Measurements from ENCODE around the gene OR51A7.
"Not testable (repeated sequence)": the region's sequence is repeated elsewhere in the genome, so short reads cannot be mapped to it uniquely, and the experiment has no call there.

OR51A7 gene

GRCh38 chr11:4891996-4892640 lies 11.5 kb upstream of the OR51A7 start:
- TF ChIP-seq TAF1 (IDR thresholded peaks at IDR 0.05; ENCODE audit: borderline replicate concordance, low read depth, low read length) (no peak), POLR2AphosphoS5 (IDR thresholded peaks at IDR 0.05; ENCODE audit: low read depth, low read length) (no peak)
- no peak for FAIRE-seq
- no peak for DNase-seq (ENCODE audit: insufficient read length)

- TF ChIP-seq POLR2A (IDR thresholded peaks at IDR 0.05; ENCODE audit: low read depth, low read length), result no peak
- no peak for TF ChIP-seq POLR2AphosphoS5 (IDR thresholded peaks at IDR 0.05; ENCODE audit: low read depth, low read length)
- TF ChIP-seq TAF1 (IDR thresholded peaks at IDR 0.05; ENCODE audit: borderline replicate concordance, low read depth, low read length), result no peak
- DNase-seq (ENCODE audit: insufficient read length) (no peak), FAIRE-seq (no peak)
Observed at GRCh38 chr11:4916581-4916980, 13.0 kb downstream of the OR51A7 start.

- no peak for TF ChIP-seq POLR2A (IDR thresholded peaks at IDR 0.05; ENCODE audit: low read depth, low read length)
- TF ChIP-seq POLR2AphosphoS5 (IDR thresholded peaks at IDR 0.05; ENCODE audit: low read depth, low read length), result no peak
- TF ChIP-seq TAF1 (IDR thresholded peaks at IDR 0.05; ENCODE audit: borderline replicate concordance, low read depth, low read length), result no peak
- FAIRE-seq, result no peak
- no peak for DNase-seq (ENCODE audit: insufficient read length)
Observed at GRCh38 chr11:4919250-4919649, 15.7 kb downstream of the OR51A7 start, which contains the start of gene OR51G2. Gene OR51G2, minus strand, starts transcription at chr11:4919350. Its CDS starts 3,687 bp downstream, at chr11:4915663.

GRCh38 chr11:4921796-4922195 lies 18.2 kb downstream of the OR51A7 start:
- DNase-seq (ENCODE audit: insufficient read length) (no peak), FAIRE-seq (no peak)
- TF ChIP-seq POLR2A (IDR thresholded peaks at IDR 0.05; ENCODE audit: low read depth, low read length) (no peak), TAF1 (IDR thresholded peaks at IDR 0.05; ENCODE audit: borderline replicate concordance, low read depth, low read length) (no peak), POLR2AphosphoS5 (IDR thresholded peaks at IDR 0.05; ENCODE audit: low read depth, low read length) (no peak)

GRCh38 chr11:4922304-4922703 lies 18.7 kb downstream of the OR51A7 start:
- no peak for FAIRE-seq

GRCh38 chr11:4924239-4924638 lies 20.7 kb downstream of the OR51A7 start, which contains the start of gene OR51G1:
Gene OR51G1, minus strand, starts transcription at chr11:4924339. Its CDS starts 0 bp downstream, at chr11:4924339.
- DNase-seq (ENCODE audit: insufficient read length) (no peak), FAIRE-seq (no peak)
- TF ChIP-seq TAF1 (IDR thresholded peaks at IDR 0.05; ENCODE audit: borderline replicate concordance, low read depth, low read length), result no peak
- no peak for TF ChIP-seq POLR2AphosphoS5 (IDR thresholded peaks at IDR 0.05; ENCODE audit: low read depth, low read length)
- no peak for TF ChIP-seq POLR2A (IDR thresholded peaks at IDR 0.05; ENCODE audit: low read depth, low read length)

More at GRCh38 chr11:4922304-4922703, 18.7 kb downstream of the OR51A7 start:
- TF ChIP-seq TAF1 (IDR thresholded peaks at IDR 0.05; ENCODE audit: borderline replicate concordance, low read depth, low read length) (no peak), POLR2AphosphoS5 (IDR thresholded peaks at IDR 0.05; ENCODE audit: low read depth, low read length) (no peak), POLR2A (IDR thresholded peaks at IDR 0.05; ENCODE audit: low read depth, low read length) (no peak)
- no peak for DNase-seq (ENCODE audit: insufficient read length)

- DNase-seq (ENCODE audit: insufficient read length), result no peak
Observed at GRCh38 chr11:4926608-4927007, 23.0 kb downstream of the OR51A7 start.

GRCh38 chr11:4932751-4933150 lies 29.2 kb downstream of the OR51A7 start:
- FAIRE-seq (no peak), DNase-seq (ENCODE audit: insufficient read length) (no peak)
- TF ChIP-seq POLR2A (IDR thresholded peaks at IDR 0.05; ENCODE audit: low read depth, low read length), result no peak
- no peak for TF ChIP-seq TAF1 (IDR thresholded peaks at IDR 0.05; ENCODE audit: borderline replicate concordance, low read depth, low read length)
- no peak for TF ChIP-seq POLR2AphosphoS5 (IDR thresholded peaks at IDR 0.05; ENCODE audit: low read depth, low read length)

More at GRCh38 chr11:4926608-4927007, 23.0 kb downstream of the OR51A7 start:
- no peak for FAIRE-seq
- TF ChIP-seq POLR2AphosphoS5 (IDR thresholded peaks at IDR 0.05; ENCODE audit: low read depth, low read length) (no peak), POLR2A (IDR thresholded peaks at IDR 0.05; ENCODE audit: low read depth, low read length) (no peak)

- no peak for DNase-seq (ENCODE audit: insufficient read length)
- TF ChIP-seq TAF1 (IDR thresholded peaks at IDR 0.05; ENCODE audit: borderline replicate concordance, low read depth, low read length) (no peak), POLR2A (IDR thresholded peaks at IDR 0.05; ENCODE audit: low read depth, low read length) (no peak), POLR2AphosphoS5 (IDR thresholded peaks at IDR 0.05; ENCODE audit: low read depth, low read length) (no peak)
- FAIRE-seq, result no peak
Observed at GRCh38 chr11:4936745-4937144, 33.2 kb downstream of the OR51A7 start.

GRCh38 chr11:4947505-4947904 lies 43.9 kb downstream of the OR51A7 start, which contains the start of gene OR51A4:
Gene OR51A4, minus strand, starts transcription at chr11:4947605. Its CDS starts 505 bp downstream, at chr11:4947100.
- FAIRE-seq (no peak), DNase-seq (ENCODE audit: insufficient read length) (no peak)
- TF ChIP-seq POLR2AphosphoS5 (IDR thresholded peaks at IDR 0.05; ENCODE audit: low read depth, low read length), result no peak
- no peak for TF ChIP-seq TAF1 (IDR thresholded peaks at IDR 0.05; ENCODE audit: borderline replicate concordance, low read depth, low read length)
- TF ChIP-seq POLR2A (IDR thresholded peaks at IDR 0.05; ENCODE audit: low read depth, low read length), result no peak

GRCh38 chr11:4955613-4956012 lies 52.0 kb downstream of the OR51A7 start, which contains the start of gene OR51A2:
Gene OR51A2, minus strand, starts transcription at chr11:4955713. Its CDS starts 0 bp downstream, at chr11:4955713.
- not testable (repeated sequence) for DNase-seq (ENCODE audit: insufficient read length); FAIRE-seq

GRCh38 chr11:4957396-4957795 lies 53.8 kb downstream of the OR51A7 start:
- TF ChIP-seq TAF1 (IDR thresholded peaks at IDR 0.05; ENCODE audit: borderline replicate concordance, low read depth, low read length), result no peak
- TF ChIP-seq POLR2AphosphoS5 (IDR thresholded peaks at IDR 0.05; ENCODE audit: low read depth, low read length), result no peak
- no peak for TF ChIP-seq POLR2A (IDR thresholded peaks at IDR 0.05; ENCODE audit: low read depth, low read length)
- FAIRE-seq (no peak), DNase-seq (ENCODE audit: insufficient read length) (no peak)
